Measurements from ENCODE around the gene HSF2.

GRCh38 chr6:122369536-122369935, 29.9 kb upstream of the HSF2 start:
- TF ChIP-seq CTCF (IDR thresholded peaks at IDR 0.05) (no peak), POLR2A (IDR thresholded peaks at IDR 0.05) (no peak)
